ENCODE results near the gene MSANTD1.

Gene MSANTD1

DNA sequence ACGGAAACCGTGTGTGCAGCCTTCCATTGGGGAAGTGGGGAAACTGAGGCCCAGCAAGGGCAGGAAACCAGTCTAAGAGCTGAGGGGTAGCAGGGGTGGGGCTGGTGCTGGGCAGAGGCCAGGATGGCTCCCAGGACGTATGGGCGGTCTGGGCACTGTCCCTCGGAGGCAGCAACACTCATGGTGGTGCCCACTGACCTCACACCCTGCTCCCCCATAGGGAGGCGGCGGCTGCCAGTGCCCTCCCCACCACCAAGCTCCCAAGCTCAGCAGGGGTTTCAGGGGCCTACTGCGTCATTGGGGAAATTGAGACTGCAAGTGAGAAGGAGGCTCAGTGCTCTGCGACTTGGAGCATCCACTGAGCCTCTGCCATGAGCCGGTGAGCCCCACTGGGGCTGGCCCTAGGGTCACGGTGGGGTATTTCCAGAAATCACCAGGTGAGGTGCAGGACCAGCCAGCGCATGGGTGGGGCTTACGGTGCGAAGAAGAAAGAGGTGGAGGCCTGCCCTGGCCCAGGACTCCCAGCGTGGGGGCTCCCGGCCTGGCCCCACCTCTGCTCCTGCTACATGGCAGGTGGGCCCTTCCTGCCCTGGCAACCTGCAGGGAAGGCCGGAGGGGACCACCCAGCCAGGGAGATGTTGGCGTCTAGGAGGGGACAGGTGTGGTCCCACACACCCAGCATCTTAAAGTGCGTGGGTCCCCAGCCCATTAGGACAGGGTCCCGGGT lies 915 bp downstream of the MSANTD1 start:
- DNase-seq = no peak

GRCh38 chr4:3250438-3250955 lies 1.5 kb downstream of the MSANTD1 start:
- DNase-seq = no peak

GRCh38 chr4:3250956-3251690 lies 2.2 kb downstream of the MSANTD1 start:
- DNase-seq = no peak

- DNase-seq = no peak
Measured at GRCh38 chr4:3251691-3252479, 2.9 kb downstream of the MSANTD1 start.

- DNase-seq = no peak
Measured at GRCh38 chr4:3252480-3252828, 3.5 kb downstream of the MSANTD1 start.

GRCh38 chr4:3252831-3253641 lies 4.1 kb downstream of the MSANTD1 start:
- DNase-seq = no peak

GRCh38 chr4:3253808-3254207 lies 4.8 kb downstream of the MSANTD1 start:
- DNase-seq = no peak

DNA sequence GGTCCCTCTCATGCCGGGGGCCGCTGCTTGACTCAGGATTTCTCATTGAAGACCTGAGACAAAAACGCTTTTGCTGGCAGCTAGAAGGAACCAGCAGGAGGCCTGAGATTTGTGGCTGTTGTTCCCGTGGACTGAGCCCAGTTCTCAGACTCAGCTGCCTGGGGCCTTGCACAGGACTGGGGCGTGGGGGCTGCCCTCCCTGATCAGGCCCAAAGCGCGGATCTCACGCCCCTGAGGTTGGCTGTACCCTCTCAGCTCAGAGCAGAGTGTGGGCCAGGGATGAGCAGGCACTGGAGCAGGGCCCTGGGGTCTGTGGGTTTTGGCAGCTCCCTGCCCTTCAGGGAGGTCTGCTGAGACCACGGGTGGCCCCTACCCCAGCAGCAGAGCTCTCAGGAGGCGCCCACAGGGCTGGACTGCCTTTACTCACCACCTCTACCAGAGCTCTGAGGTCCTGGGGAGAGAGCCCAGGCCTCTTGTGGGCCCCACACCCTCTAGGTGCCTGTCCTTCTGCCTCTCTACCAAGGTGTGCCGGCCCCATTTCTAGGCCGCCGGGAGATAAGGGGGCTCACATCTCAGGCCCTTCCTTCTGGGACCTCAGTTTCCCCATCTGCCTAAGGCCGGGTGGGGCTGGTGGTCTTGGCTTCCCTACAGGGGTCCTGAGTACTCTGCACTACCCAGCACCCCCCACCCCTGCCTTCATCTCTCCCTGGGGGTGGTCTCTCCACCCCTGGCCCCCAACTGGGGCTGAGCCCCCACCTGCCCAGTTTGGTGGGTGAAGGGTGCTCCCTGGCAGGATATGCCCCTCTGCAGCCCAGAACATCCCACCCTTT lies 5.6 kb downstream of the MSANTD1 start:
- DNase-seq = no peak

DNA sequence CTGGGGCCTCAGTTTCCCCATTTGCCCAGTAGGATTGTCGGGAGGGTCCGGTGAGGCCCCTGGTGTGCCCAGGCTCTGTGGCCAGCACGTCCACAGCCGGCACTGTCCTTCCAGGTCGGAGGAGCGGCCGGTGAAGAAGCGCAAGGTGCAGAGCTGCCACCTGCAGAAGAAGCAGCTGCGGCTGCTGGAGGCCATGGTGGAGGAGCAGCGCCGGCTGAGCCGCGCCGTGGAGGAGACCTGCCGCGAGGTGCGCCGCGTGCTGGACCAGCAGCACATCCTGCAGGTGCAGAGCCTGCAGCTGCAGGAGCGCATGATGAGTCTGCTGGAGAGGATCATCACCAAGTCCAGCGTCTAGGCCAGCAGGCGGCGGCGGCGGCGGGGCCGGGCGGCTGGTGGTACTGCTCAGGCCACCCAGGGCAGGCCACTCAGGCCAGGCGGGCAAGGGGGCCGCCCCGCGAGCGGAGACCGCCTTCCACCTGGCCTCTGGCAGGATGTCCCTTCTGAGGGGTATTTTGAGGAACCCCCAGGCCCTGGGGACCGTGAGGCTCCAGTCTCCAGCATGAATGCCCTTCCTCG lies 6.7 kb downstream of the MSANTD1 start:
- no peak for DNase-seq

DNA sequence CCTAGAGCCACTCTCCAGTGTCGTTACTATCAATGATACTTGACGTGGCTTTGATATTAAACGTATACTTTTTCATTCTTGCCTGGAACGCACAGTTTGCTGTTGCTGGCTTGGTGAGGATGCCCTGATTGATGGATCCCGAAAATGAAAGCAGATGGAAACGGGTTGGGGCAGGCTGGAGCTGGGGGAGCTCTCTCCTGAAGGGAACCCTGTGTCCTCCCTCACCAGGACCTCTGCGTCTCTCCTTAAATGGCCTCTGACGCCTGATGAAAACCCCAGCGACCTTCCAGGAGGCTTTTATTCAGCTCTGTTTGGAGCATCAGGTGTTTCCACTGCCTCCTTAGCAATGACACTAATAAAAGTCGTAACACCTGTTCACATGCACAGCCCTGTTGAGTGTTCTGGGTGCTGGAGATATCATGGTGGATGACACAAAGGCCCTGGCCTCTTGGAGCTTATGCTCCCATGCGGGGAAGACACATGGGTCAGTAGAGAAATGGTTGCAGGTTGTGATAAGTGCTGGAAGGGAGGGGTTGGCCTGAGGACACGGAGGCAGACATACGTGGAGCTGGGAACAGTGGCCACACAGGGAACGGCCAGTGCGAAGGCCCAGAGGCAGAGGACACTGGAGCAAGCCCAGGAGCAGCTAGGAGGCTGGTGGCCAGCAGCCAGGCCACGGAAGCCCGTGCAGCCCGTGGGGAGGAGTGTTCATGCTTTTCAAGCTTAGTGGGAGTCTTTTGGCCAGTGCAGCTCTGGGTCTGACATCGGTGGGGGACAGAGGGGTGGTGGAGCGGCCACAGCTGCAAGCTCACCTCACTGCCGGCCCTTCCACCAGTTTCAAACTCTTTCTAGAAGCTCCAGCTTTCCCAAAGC lies 7.5 kb downstream of the MSANTD1 start:
- no peak for DNase-seq

DNA sequence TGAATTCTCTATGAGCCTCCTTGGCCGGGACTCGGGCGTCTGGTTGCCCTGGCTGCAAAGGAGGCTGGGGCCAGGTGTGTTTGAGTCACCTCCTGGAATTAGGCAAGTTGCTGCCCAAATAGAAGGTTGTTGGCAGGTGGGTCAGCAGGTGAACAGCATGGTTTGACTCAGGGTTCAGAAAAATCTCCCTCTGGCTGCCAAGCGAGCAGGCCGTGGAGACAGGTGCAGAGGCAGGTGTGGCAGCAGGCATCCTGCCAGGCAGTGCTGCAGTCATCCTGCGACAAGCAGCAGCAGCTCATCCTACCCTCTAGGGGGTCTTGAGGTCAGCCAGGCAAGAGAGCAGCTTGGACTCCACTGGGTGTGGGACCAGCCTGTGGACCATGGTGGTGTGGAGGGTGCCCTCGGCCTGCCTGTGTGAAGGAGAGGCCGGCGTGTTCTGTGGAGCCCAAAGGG lies 8.2 kb downstream of the MSANTD1 start:
- DNase-seq = no peak

- DNase-seq = no peak
Measured at GRCh38 chr4:3257556-3258482, 8.9 kb downstream of the MSANTD1 start.

DNA sequence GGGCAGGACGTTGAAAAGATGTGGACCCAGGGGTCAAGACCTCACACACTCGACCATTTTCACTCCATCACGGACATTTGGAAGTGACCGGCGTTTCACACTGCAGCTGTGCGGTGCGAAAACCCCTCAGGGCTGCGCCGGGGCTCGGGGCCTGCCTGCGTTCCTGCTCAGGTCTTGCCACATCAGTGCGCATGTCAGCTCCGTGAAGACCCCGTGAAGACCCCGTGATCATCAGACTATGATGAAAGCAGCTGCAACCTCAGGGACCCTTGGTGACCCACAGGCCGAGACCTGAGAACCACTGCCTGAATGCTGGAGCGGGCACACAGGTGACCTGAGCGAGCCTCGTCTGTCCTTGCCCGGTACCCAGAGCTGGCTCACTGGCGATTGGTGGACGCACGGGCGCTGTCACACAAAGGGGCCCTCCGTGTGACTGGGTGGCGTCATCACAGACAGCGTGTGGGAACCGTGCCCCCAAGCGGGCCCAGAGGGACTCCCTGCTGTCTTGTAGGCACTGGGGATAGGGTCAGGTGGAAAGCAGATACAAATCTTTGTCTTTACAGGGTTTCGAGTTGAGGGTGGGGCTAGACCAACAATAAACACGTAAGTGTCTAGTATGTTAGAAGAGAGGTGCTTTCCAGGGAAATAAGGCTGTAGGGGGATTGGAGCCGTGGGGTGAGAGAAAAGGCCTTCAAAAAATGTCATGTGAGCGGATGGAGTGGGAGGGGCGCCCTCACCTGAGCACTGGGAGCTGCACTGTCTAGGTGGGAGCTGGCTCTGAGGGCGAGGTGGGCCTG lies 12.7 kb downstream of the MSANTD1 start:
- DNase-seq = no peak

- no peak for DNase-seq
Measured at GRCh38 chr4:3262208-3263052, 13.5 kb downstream of the MSANTD1 start.

GRCh38 chr4:3263053-3263875 lies 14.3 kb downstream of the MSANTD1 start:
- DNase-seq = no peak

GRCh38 chr4:3263876-3264193 lies 14.9 kb downstream of the MSANTD1 start:
- DNase-seq = no peak

Measured in midbrain (tissue), 1 donor.